H4 (cell line): Measurements from ENCODE around the gene STOML1. TPM values are rescaled to one million over a fixed set of nuclear protein-coding genes. Genes with fewer than 3 reads are reported as not detected.
A peak's percentile ranks its signal among the peaks of the same experiment; 100 is the strongest.

ENCODE experiments used
- DNase-seq: peaks from one replicate; pipeline ENCODE4 v3.0.0-alpha.2; 2015; ENCODE audit warnings: low spot score
- total RNA-seq: library from RNA; depleted of rRNA; stranded (reverse); fragments of >200 nt; shearing (Covaris generic); gene quantifications from 2 replicates; pipeline ENCODE4 v1.2.3, GENCODE V29; 2014; rRNA removed

Gene STOML1, protein sequence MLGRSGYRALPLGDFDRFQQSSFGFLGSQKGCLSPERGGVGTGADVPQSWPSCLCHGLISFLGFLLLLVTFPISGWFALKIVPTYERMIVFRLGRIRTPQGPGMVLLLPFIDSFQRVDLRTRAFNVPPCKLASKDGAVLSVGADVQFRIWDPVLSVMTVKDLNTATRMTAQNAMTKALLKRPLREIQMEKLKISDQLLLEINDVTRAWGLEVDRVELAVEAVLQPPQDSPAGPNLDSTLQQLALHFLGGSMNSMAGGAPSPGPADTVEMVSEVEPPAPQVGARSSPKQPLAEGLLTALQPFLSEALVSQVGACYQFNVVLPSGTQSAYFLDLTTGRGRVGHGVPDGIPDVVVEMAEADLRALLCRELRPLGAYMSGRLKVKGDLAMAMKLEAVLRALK
- total RNA-seq = 5.2 and 6.7 TPM in 2 replicates

- peak; percentile 83 for DNase-seq
Measured at GRCh38 chr15:73991726-73992593, at the start of gene STOML1. STOML1 (minus strand) TSS chr15:73992295; CDS start chr15:73992223, 72 bp downstream.

- no peak for DNase-seq
Measured at GRCh38 chr15:74041311-74041756, 49.2 kb upstream of the STOML1 start.

DNA sequence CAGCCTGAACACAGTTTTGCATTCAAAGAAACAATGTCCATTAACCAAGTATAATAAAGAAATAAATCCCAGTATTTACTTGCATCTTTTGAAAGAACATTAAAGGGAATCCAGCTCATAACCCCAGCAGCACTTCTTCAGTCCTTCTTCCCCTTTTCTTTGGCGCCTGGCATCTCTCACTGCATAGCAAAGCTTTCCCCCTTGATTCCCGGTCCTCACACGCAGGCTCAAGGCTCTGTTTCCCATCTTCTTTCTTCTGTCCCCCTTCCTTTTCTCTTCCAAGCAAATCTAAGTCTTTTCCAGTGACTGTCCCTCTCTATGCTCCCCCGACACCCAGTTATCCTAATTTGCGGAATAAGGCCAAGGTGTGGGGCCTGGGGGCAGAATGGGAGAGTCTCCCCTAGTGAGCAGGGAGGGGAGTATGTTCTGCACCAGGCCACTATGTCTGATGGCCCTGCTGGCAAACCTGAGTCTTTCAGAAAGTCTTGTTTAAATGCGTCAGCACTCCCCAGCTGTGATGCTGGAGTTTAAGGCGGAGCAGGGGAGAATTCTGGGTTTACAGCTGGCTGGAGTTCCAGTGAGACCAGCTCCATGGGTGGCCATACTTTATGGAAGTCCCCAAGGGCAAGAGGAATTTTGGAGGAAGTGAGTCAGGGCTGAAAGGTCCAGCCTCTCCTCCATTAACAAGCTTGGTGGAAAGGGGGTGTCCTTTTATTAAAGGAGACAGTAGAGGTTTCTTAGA lies 48.2 kb upstream of the STOML1 start:
- peak; percentile 67 for DNase-seq

DNA sequence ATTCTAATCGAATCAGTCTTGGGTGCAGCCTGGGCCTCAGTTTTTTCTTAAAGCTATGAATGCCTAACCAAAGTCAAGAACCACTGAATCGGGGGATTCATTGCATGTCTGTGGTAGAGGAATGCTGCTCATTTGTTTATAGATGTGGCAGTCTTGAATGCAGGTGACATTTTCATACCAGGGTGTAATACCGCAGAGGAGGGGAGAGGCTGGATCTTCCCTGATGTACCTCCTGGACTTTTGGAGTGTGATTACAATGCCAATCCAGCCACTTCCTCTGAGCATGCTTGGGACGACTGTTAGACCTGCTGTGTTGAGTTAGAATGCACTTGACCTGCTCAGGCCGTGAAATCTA lies 47.5 kb upstream of the STOML1 start:
- no peak for DNase-seq

GRCh38 chr15:74038707-74039655 lies 46.9 kb upstream of the STOML1 start:
- no peak for DNase-seq

- DNase-seq = no peak
Measured at GRCh38 chr15:74037171-74038117, 45.3 kb upstream of the STOML1 start.

GRCh38 chr15:74036271-74037170 lies 44.4 kb upstream of the STOML1 start:
- no peak for DNase-seq

DNA sequence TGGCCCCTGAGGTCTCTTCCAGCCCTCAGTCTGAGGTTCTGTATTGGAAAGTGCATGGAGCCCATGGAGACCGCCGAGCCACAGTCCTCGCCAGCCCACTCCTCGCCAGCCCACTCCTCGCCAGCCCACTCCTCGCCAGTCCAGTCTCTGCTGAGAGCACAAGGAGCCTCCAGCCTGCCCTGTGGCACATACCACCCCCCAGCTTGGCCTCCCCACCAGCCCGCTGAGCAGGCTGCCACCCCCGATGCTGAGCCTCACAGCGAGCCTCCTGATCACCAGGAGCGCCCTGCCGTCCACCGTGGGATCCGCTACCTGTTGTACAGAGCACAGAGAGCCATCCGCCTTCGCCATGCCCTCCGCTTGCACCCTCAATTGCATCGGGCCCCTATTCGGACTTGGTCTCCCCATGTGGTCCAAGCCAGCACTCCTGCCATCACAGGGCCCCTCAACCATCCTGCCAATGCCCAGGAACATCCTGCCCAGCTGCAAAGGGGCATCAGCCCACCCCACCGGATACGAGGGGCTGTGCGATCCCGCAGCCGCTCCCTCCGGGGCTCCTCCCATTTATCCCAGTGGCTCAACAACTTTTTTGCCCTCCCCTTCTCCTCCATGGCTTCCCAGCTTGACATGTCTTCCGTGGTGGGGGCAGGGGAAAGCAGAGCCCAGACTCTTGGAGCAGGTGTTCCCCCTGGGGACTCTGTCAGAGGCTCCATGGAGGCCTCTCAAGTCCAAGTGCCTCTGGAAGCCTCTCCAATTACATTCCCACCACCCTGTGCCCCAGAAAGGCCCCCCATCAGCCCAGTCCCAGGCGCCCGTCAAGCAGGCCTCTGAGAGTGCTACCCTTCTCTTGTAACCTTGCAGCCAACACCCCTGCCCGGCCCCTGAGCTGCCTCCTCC lies 43.3 kb upstream of the STOML1 start:
- no peak for DNase-seq

- DNase-seq = no peak
Measured at GRCh38 chr15:74034206-74034755, 42.2 kb upstream of the STOML1 start.

GRCh38 chr15:74032606-74033561 lies 40.8 kb upstream of the STOML1 start:
- no peak for DNase-seq

- DNase-seq = no peak
Measured at GRCh38 chr15:74032046-74032445, 40.0 kb upstream of the STOML1 start.

DNA sequence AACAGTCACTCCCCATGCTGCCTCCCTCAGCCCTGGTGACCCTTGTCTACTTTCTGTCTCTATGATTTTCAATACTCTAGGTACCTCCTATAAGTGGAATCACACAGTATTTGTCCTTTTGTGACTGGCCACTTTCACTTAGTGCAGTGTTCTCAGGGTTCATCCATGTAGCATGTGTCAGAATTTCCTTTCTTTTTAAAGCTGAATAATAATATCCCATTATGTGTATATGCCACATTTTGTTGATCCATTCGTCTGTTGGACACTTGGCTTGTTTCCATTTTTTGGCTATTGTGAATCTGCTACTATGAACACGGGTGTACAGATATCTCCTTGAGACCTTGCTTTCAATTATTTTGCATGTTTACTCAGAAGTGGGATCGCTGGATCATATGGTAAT lies 36.6 kb upstream of the STOML1 start:
- no peak for DNase-seq

DNA sequence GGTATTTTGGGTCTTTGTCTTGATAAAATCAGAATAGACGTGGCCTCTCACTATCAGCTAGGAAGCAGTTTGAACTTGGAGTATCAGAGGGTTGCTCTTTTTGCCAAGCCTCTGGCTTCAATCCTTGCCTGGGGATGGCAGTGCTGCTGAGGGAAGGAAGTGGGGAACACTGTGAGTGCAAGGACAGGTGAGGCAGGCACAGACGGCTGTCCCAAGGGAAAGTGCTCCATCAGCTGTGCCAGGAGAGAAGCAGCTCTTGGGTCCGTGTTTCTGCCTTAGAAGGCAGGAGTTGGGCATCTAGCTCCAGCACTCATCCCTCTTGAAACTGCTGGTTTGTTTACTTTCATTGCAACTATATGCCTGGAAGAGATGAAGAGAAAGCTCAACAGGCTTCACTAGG lies 35.6 kb upstream of the STOML1 start:
- no peak for DNase-seq

GRCh38 chr15:74025436-74025835 lies 33.3 kb upstream of the STOML1 start:
- no peak for DNase-seq

GRCh38 chr15:74024687-74025086 lies 32.6 kb upstream of the STOML1 start:
- DNase-seq = no peak
